Ascending aorta (tissue), 2 donors: ENCODE data around the gene RAPSN. TPM values are rescaled to one million over a fixed set of nuclear protein-coding genes. Genes with fewer than 3 reads are reported as not detected.

Source experiments
- DNase-seq, 2 donors: peaks; one replicate each; pipeline ENCODE4 v3.0.0-alpha.2; 2019; ENCODE audit warnings: low spot score in 2 of 2
- H3K27ac ChIP-seq, 2 donors: fragments of 200-600 bp; sonication (generic); one replicate each; pipeline ENCODE4 v1.5.1; 2016 to 2017; ENCODE audit warnings: mild to moderate bottlenecking in 1 of 2
- H3K27me3 ChIP-seq: fragments of 200-600 bp; sonication (generic); one replicate; pipeline ENCODE4 v1.5.1; 2017
- H3K36me3 ChIP-seq, 2 donors: fragments of 200-600 bp; sonication (generic); one replicate each; pipeline ENCODE4 v1.5.1; 2016
- H3K4me1 ChIP-seq, 2 donors: fragments of 200-600 bp; sonication (generic); one replicate each; pipeline ENCODE4 v1.5.1; 2016 to 2017; ENCODE audit warnings: mild to moderate bottlenecking in 1 of 2
- H3K4me3 ChIP-seq, 2 donors: fragments of 200-600 bp; sonication (generic); one replicate each; pipeline ENCODE4 v1.5.1; 2016 to 2017; ENCODE audit warnings: mild to moderate bottlenecking in 1 of 2
- H3K9me3 ChIP-seq, 2 donors: fragments of 200-600 bp; sonication (generic); one replicate each; pipeline ENCODE4 v1.5.1; 2016
- CTCF ChIP-seq, 3 experiments: fragments of 200-600 bp in 2 of 3; fragments of 450-650 bp in 1 of 3; sonication (generic) in 2 of 3; IDR thresholded peaks; one replicate each; pipeline ENCODE4 v1.5.1; 2016 to 2019; ENCODE audit warnings: antibody characterized with exemption in 3 of 3, mild to moderate bottlenecking in 1 of 3, moderate library complexity in 1 of 3
- intact Hi-C: fragments of 100-400 bp; cut with DNase I; formaldehyde crosslinking; loops from one replicate; pipeline ENCODE4 v1.15.1; 2023
- total RNA-seq: library from RNA; depleted of rRNA; stranded (reverse); fragments of >200 nt; gene quantifications from one replicate; pipeline ENCODE4 v1.1.0, GENCODE V29; 2016

The RAPSN gene
- total RNA-seq, 1 donor from 2014 or later: not detected

- H3K27ac ChIP-seq: peak overlapping the region; percentile 85 to 91
- TF ChIP-seq CTCF (IDR thresholded peaks at IDR 0.05): no peak
- DNase-seq: no peak
- peaks cover 17 to 43% of the 10 kb centered on the region in 2 donors for H3K4me1 ChIP-seq
- intact Hi-C loops: loop anchor here (10.0 kb wide), 2 partner anchors 500 to 1570 kb away; partner anchors contain the start of genes CRY2 and LRP4
- no peak overlapping the region for H3K4me3 ChIP-seq
- H3K27me3 ChIP-seq: no peaks in the 10 kb centered on the region
- peaks cover 58 to 70% of the 10 kb centered on the region in 2 donors for H3K36me3 ChIP-seq
- H3K9me3 ChIP-seq: no peaks in the 10 kb centered on the region
Measured at GRCh38 chr11:47414685-47415070, 34.3 kb downstream of the RAPSN start.

- Histone ChIP-seq H3K27me3 (no peaks in the 10 kb centered on the region), H3K4me1 (peaks cover 21 to 47% of the 10 kb centered on the region in 2 donors), H3K9me3 (no peaks in the 10 kb centered on the region), H3K4me3 (no peak overlapping the region), H3K36me3 (peaks cover 54 to 64% of the 10 kb centered on the region in 2 donors), H3K27ac (peak overlapping the region; percentile 85 to 91)
- intact Hi-C loops: loop anchor here (10.0 kb wide), 2 partner anchors 499 to 1569 kb away; partner anchors contain the start of genes CRY2 and LRP4
- no peak for TF ChIP-seq CTCF (IDR thresholded peaks at IDR 0.05)
- DNase-seq: no peak
Measured at GRCh38 chr11:47413908-47414684, 34.8 kb downstream of the RAPSN start.

- intact Hi-C loops: loop anchor here (10.0 kb wide), 2 partner anchors 499 to 1569 kb away; partner anchors contain the start of genes CRY2 and LRP4
- H3K27ac ChIP-seq: peak overlapping the region; percentile 85 to 91
Measured at GRCh38 chr11:47413351-47413750, 35.6 kb downstream of the RAPSN start.

GRCh38 chr11:47411884-47412746, 36.8 kb downstream of the RAPSN start:
- DNase-seq: no peak
- Histone ChIP-seq H3K27me3 (no peaks in the 10 kb centered on the region), H3K36me3 (peaks cover 44 to 46% of the 10 kb centered on the region in 2 donors), H3K4me1 (peaks cover 21 to 53% of the 10 kb centered on the region in 2 donors), H3K9me3 (no peaks in the 10 kb centered on the region), H3K27ac (peak overlapping the region; percentile 44 to 95), H3K4me3 (no peak overlapping the region)
- TF ChIP-seq CTCF (IDR thresholded peaks at IDR 0.05): peak; percentile 54 to 64 (median 62)
- intact Hi-C loops: loop anchor here (10.0 kb wide), 2 partner anchors 497 to 1567 kb away; partner anchors contain the start of genes CRY2 and LRP4

More at GRCh38 chr11:47413351-47413750, 35.6 kb downstream of the RAPSN start:
- no peak overlapping the region for H3K4me3 ChIP-seq
- no peak for DNase-seq
- no peaks in the 10 kb centered on the region for H3K9me3 ChIP-seq
- no peaks in the 10 kb centered on the region for H3K27me3 ChIP-seq
- no peak for TF ChIP-seq CTCF (IDR thresholded peaks at IDR 0.05)
- peaks cover 21 to 47% of the 10 kb centered on the region in 2 donors for H3K4me1 ChIP-seq
- H3K36me3 ChIP-seq: peaks cover 47 to 56% of the 10 kb centered on the region in 2 donors
